Measurements from ENCODE around the gene ZNF488.

The ZNF488 gene

DNA sequence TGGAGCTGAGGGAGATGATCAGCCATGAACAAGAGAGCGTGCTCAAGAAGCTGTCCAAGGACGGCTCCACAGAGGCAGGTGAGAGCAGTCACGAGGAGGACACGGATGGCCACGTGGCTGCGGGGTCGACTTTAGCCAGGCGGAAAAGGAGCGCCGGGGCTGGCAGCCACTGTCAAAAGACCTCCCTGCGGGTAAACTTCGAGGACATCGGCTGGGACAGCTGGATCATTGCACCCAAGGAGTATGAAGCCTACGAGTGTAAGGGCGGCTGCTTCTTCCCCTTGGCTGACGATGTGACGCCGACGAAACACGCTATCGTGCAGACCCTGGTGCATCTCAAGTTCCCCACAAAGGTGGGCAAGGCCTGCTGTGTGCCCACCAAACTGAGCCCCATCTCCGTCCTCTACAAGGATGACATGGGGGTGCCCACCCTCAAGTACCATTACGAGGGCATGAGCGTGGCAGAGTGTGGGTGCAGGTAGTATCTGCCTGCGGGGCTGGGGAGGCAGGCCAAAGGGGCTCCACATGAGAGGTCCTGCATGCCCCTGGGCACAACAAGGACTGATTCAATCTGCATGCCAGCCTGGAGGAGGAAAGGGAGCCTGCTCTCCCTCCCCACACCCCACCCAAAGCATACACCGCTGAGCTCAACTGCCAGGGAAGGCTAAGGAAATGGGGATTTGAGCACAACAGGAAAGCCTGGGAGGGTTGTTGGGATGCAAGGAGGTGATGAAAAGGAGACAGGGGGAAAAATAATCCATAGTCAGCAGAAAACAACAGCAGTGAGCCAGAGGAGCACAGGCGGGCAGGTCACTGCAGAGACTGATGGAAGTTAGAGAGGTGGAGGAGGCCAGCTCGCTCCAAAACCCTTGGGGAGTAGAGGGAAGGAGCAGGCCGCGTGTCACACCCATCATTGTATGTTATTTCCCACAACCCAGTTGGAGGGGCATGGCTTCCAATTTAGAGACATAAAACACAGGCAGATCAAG is 58.5 kb downstream of the ZNF488 start:
- DNase-seq: no peak

DNA sequence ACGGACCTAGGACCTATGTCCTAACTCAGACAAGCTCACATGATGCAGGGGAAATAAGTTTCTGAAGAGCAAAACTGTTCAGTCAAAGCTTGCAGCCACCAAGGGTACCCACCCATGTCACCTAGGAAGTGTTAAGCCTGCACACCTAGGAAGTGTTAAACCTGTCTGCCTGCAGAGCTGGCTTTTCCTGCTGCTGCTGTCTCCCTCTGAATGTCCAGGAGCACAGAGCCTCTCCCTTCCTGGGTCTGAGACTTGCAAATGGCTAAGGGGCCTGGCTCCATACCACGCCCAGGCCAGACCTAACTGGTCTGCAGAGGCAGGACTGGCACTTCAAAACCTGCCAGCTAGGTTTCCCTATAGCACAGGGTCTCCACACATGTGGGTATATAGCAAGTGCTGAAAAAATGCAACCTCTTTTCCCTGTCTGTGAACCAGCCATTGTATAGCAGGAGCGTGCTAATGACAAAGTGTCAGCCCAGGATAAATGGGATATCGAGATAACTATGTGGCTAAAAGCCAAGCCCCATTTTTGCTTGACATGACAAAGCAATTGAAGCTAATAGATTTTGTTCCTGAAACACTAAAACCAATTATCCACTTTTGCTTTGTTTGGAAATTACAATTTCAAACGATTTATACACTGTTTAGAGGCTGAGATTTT is 60.3 kb downstream of the ZNF488 start:
- no peak for DNase-seq

DNA sequence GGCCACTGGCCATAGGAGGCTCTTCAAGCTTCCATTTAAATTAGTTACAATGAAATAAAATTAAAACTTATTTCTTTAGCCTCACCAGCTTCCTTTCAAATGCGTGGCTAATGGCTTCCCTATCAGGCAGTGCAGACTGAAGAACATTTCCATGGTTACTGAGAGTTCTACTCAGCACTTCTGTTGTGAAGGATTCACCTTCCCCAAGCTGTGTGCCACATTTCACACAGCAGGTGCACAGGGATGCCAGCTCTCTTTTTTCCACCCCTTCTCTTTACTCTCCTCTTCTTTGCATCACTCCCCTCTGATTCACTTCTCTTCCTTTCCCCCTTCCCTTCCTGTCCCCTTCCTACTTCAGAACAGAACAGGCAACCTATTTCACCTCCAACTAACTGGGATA is 61.0 kb downstream of the ZNF488 start:
- DNase-seq: no peak

DNA sequence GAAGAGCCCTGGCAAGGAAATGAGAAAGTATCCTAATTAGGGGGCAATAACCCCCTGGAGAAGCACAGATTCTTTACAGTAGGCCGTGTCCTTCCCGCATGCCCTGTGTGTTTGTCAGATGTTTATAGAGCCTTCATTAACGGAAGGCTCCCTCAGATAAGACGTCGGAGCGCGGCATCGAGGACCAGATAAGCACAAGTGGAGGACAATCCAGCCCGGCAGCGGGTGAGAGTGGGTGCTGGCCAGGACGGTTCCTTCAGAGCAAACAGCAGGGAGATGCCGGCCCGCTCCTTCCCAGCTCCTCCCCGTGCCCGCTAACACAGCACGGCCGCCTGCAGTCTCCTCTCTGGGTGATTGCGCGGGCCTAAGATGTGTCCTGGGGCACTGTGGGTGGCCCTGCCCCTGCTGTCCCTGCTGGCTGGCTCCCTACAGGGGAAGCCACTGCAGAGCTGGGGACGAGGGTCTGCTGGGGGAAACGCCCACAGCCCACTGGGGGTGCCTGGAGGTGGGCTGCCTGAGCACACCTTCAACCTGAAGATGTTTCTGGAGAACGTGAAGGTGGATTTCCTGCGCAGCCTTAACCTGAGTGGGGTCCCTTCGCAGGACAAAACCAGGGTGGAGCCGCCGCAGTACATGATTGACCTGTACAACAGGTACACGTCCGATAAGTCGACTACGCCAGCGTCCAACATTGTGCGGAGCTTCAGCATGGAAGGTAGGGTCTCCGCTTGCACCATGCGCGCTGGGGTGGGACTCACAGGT is 61.6 kb downstream of the ZNF488 start, which contains the start of gene GDF2:
Gene GDF2, plus strand, starts transcription at position 155 of the 762 bp plus-strand sequence. Its CDS starts 215 bp downstream, at position 370.
- no peak for DNase-seq

DNA sequence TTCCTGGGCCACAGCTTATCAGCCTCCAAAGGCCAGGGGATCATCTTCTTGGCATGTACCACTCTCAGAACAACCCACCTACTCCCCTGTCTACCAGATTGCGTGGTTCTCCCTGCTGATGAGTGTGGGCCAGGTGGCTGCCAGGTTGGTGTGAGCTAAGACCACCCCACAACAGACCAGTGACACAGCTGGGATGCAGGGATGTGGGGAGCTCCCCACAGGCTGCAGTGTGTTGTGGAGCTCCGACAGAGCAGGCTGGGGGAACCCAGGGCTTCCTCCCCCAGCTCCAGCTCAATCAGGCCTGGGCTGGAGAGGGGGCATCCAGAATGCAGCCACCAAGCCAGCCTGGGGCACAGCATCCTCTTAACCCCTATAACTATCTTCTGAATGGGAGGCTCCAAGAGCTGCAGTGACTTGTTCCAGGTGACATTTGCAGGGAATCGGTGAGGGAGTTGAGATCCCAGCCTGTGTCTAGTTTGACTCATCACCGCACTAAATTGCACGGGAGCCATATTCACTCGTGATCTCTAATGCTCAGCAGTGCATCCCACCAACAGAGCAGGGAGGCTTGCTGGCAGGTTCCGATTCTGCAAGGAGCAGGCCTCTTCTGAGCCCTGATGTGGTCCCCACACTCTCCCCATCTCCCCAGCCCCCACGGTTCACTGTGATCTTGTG is 62.4 kb downstream of the ZNF488 start:
- DNase-seq: no peak

DNA sequence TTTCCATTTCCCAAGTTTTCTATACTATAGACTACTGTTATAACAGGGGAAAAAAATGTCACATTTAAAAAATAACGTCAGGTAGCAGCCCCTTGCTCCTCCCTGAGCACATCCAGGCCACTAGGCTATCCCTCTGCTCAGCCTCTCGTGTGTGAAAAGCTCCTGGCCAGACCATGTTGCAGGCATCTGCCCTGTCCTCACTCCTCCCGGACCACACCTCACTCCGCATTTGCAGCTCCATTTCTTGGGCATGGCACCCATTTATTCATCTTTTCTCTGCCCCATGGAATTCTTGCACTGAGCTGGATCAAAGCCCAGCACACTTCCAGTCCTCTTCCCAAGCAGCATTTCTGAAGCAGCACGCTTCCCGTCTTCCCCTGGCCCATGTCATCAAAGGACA is 63.3 kb downstream of the ZNF488 start:
- no peak for DNase-seq

DNA sequence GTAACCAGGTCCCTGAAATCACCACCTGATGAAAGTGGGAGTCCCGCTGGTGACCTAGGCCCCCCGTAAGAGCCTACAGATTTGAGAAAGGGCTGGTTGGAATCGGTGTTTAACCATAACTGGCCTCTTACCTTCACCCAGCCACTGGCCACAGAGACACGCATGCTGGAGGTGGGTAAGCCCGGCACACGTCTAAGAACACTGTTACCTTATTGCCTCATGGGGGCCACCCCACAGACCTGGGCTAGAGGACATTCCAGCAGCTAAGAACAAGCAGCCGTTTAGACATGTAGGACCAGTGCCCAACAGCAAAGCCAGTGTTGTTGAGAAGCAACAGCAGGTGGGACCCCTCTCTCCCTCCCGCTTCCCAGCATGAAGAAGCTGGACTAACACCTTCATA is 64.3 kb downstream of the ZNF488 start:
- no peak for DNase-seq

DNA sequence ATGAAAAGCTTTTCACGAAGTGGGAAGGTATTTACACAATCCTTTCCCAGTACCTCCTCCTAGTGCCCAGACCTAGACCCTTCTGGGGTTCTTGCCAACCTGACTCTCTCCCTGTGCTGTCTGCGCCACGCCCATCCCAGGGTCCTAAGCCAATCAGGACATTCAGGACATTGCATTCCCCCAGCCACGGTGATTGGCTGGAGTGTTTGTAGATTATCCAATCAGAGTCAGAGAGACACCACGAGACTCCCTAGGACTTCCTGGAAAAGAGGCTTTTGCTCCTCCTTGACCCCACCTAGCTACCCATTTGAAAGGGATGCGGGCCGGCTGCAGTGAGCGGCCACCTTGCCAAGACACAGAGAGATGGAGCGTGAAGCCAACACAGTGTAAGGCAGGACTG is 65.4 kb downstream of the ZNF488 start:
- no peak for DNase-seq

DNA sequence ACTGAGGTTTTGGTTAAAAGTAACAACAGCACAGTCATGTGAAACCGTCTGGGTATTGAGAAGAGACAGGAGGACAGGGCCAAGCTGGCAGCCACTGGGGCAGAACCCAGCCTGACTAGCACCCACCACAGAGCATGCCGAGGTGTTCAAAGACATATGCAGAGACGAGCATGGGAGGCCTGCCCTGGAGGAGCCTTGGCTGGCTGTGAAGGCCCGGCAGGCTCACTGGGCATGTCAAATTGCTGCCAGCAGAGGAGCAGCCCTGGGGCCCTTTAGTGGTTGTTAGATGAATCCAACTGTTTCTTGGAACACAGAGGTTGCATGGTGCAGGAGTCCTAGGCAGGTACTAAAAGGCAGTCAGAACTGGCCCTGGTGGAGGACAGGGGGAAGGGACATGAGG is 66.8 kb downstream of the ZNF488 start:
- no peak for DNase-seq

DNA sequence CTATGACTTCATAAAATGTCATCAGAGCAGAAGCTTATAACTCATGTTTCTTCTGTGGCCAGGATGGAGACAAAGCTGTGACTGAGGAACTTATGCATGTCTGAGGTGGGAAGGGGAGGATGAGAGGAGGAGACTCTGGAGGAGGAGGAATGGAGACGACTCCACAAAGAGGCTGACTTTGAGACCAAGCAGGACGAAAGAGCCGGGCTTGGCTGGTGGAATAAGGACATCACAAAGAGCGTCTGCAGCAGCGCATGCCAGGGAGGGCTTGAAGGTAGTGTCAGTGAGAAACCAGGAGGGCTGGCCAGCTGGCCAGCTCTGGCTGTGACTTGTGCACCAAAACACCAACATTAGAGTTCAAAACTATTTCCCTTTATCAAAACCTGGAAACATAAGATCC is 68.0 kb downstream of the ZNF488 start:
- no peak for DNase-seq
